ENCODE results near the gene NSMF. TPM values are rescaled to one million over a fixed set of nuclear protein-coding genes. Genes with fewer than 3 reads are reported as not detected.
A peak's percentile ranks its signal among the peaks of the same experiment; 100 is the strongest.
"Not testable (repeated sequence)": the region's sequence is repeated elsewhere in the genome, so short reads cannot be mapped to it uniquely, and the experiment has no call there.

NSMF gene
- total RNA-seq, 4 donors from 2014 or later = 219 to 297 (median 270) TPM

DNA sequence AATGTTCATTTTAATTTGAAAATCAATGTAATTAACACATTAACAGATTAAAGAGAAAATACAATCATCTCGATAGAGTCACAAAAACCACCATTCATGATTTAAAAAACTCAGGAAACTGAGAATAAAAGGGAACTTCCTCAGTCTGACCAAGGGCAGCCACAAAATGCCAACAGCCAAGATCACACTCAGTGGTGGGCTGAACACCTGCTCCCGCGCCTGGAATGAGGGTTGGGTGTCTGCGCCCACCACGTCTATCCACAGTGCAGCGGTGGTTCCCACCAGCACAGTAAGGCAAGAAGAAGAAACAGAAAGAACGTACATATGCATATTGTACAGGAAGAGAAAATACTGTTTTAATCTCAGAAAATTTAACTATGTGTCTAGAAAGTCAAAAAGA is 11.7 kb upstream of the NSMF start:
- Histone ChIP-seq H3K9me3 (peaks cover 0 to 9% (median 2%) of the 10 kb centered on the region in 4 donors), H3K36me3 (peaks cover 0 to 31% (median 0%) of the 10 kb centered on the region in 3 donors), H3K27ac (no peak overlapping the region), H3K27me3 (no peaks in the 10 kb centered on the region), H3K4me1 (no peaks in the 10 kb centered on the region), H3K4me3 (no peak overlapping the region)
- 66 to 69% methylated on average over 7 of the region's 7 CpGs for WGBS, 2 donors
- TF ChIP-seq POLR2A (IDR thresholded peaks at IDR 0.05) (no peak), EP300 (IDR thresholded peaks at IDR 0.05) (no peak), CTCF (IDR thresholded peaks at IDR 0.05) (no peak)
- DNase-seq (ENCODE audit: low spot score in 2 of 2) = no peak

DNA sequence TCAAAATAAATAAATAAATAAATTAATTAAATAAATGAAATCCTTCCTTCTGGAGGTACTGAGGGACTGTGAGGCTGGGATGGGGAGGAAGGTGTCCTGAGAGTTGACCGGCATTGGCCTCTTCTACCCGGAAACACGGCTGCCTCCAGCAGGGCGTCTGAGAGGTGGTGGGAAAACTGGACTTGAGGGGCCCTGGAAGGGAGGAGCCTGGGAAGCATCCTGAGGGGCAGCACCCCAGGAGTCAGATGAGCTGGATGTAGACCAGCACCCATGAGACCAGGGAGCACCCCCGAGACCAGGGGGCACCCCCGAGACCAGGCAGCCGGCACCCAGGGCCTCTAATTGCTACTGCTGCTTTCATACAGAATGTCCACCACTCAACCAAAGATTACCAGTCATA is 8.8 kb upstream of the NSMF start:
- Histone ChIP-seq H3K36me3 (peaks cover 0 to 32% (median 0%) of the 10 kb centered on the region in 3 donors), H3K4me3 (no peak overlapping the region), H3K27me3 (no peaks in the 10 kb centered on the region), H3K27ac (no peak overlapping the region), H3K9me3 (no peaks in the 10 kb centered on the region), H3K4me1 (no peaks in the 10 kb centered on the region)
- TF ChIP-seq EP300 (IDR thresholded peaks at IDR 0.05) (no peak), CTCF (IDR thresholded peaks at IDR 0.05) (no peak), POLR2A (IDR thresholded peaks at IDR 0.05) (no peak)
- no peak for DNase-seq (ENCODE audit: low spot score in 2 of 2)
- WGBS, 2 donors = 96 to 99% methylated on average over 7 of the region's 7 CpGs

- DNase-seq (ENCODE audit: low spot score in 2 of 2) = peak in 1 of 2 donors; percentile 10
- TF ChIP-seq CTCF (IDR thresholded peaks at IDR 0.05) = no peak
- no peak for TF ChIP-seq POLR2A (IDR thresholded peaks at IDR 0.05)
- no peak for TF ChIP-seq EP300 (IDR thresholded peaks at IDR 0.05)
- H3K36me3 ChIP-seq = peaks cover 0 to 31% (median 0%) of the 10 kb centered on the region in 3 donors
- 94 to 95% methylated on average over 16 of the region's 16 CpGs for WGBS, 2 donors
- no peaks in the 10 kb centered on the region for H3K9me3 ChIP-seq
- peaks cover 0 to under 1% (median 0%) of the 10 kb centered on the region in 4 donors for H3K4me1 ChIP-seq
- no peaks in the 10 kb centered on the region for H3K27me3 ChIP-seq
- no peak overlapping the region for H3K4me3 ChIP-seq
- no peak overlapping the region for H3K27ac ChIP-seq
These were observed 8.0 kb upstream of the NSMF start for GRCh38 chr9:137467161-137467581.

GRCh38 chr9:137466389-137467085 is 7.4 kb upstream of the NSMF start:
- DNase-seq (ENCODE audit: low spot score in 2 of 2); H3K4me3 ChIP-seq; H3K27ac ChIP-seq; H3K9me3 ChIP-seq; H3K27me3 ChIP-seq; H3K4me1 ChIP-seq: not testable (repeated sequence)
- 91% methylated on average over 35 of the region's 35 CpGs for WGBS, 2 donors
- H3K36me3 ChIP-seq = peaks cover 0 to 37% (median 0%) of the 10 kb centered on the region in 3 donors

- Histone ChIP-seq H3K4me3 (no peak overlapping the region), H3K27me3 (no peaks in the 10 kb centered on the region), H3K36me3 (peaks cover 0 to 37% (median 0%) of the 10 kb centered on the region in 3 donors), H3K27ac (no peak overlapping the region), H3K9me3 (no peaks in the 10 kb centered on the region), H3K4me1 (peaks cover 0 to 12% (median 2%) of the 10 kb centered on the region in 4 donors)
- 77 to 83% methylated on average over 17 to 23 of the region's 23 CpGs for WGBS, 2 donors
- DNase-seq (ENCODE audit: low spot score in 2 of 2) = peak in 1 of 2 donors; percentile 8
- TF ChIP-seq EP300 (IDR thresholded peaks at IDR 0.05) (no peak), POLR2A (IDR thresholded peaks at IDR 0.05) (no peak), CTCF (IDR thresholded peaks at IDR 0.05) (no peak)
These were observed 6.7 kb upstream of the NSMF start for GRCh38 chr9:137465720-137466388.
